GM12878 (cell line): ENCODE data around the gene CACNA2D2. TPM values are rescaled to one million over a fixed set of nuclear protein-coding genes. Genes with fewer than 3 reads are reported as not detected.

Experiments
- ATAC-seq: fragments of 200-7000 bp; cut with Tn5 transposase; 3 replicates; pipeline ENCODE4 v1.9.1; 2020; ENCODE audit warnings: mild to moderate bottlenecking, moderate library complexity
- BruUV-seq: library from RNA; stranded (reverse); fragments of 400-500 nt; replicated peaks from 2 replicates; lab custom pipeline; 2021; lab: Mats Ljungman, UMichigan
- CTCF ChIA-PET: fragments of 300-600 bp; sonication (Branson Sonifier 250); formaldehyde crosslinking; extraction: SDS; loops from one replicate; lab custom pipeline; 2021; ENCODE audit warnings: inconsistent platforms; lab: Yijun Ruan, JAX
- POLR2A ChIA-PET: fragments of 350-600 bp; formaldehyde crosslinking; extraction: SDS; loops from one replicate; lab custom pipeline; 2021; ENCODE audit warnings: inconsistent platforms; lab: Charles Lee
- RAD21 ChIA-PET: fragments of 300-600 bp; sonication (Branson Sonifier 250); formaldehyde crosslinking; loops from one replicate; lab custom pipeline; 2023; ENCODE audit warnings: antibody characterized with exemption; ENCODE audit not compliant: unreplicated experiment; lab: Charles Lee
- SMC1A ChIA-PET: fragments of 300-600 bp; sonication (Branson Sonifier 250); formaldehyde crosslinking; loops from one replicate; lab custom pipeline; 2023; ENCODE audit not compliant: unreplicated experiment, uncharacterized antibody; lab: Charles Lee
- DNase-seq: peaks from one replicate; pipeline ENCODE4 v3.0.0-alpha.2; 2011; ENCODE audit warnings: low read depth, low spot score
- FAIRE-seq: peaks from 3 replicates; lab custom pipeline; 2011; peaks lifted over from hg19 to GRCh38; lab: Jason Lieb, UNC
- H2AFZ ChIP-seq: 2 replicates; pipeline ENCODE4 v1.6.0; 2011; ENCODE audit warnings: low read depth, low read length, control low read depth; ENCODE audit not compliant: control insufficient read depth
- H3K27ac ChIP-seq: 2 replicates; pipeline ENCODE4 v1.5.1; 2011; ENCODE audit warnings: control low read depth; ENCODE audit not compliant: control insufficient read depth, insufficient read depth
- H3K27me3 ChIP-seq, 2 experiments: replicated peaks in 1 of 2; 2 replicates each; pipeline versions ENCODE4 v1.6.0 to v1.6.1; 2011; ENCODE audit warnings: low read length in 1 of 2; ENCODE audit not compliant: control insufficient read depth in 2 of 2, insufficient read depth in 2 of 2
- H3K36me3 ChIP-seq, 2 experiments: 2 replicates each; pipeline ENCODE4 v1.5.1; 2011; ENCODE audit warnings: low read length in 1 of 2; ENCODE audit not compliant: control insufficient read depth in 2 of 2, insufficient read depth in 2 of 2
- H3K4me1 ChIP-seq: 2 replicates; pipeline ENCODE4 v1.6.1; 2011; ENCODE audit warnings: mild to moderate bottlenecking, low read length, moderate library complexity, mixed read lengths; ENCODE audit not compliant: control insufficient read depth, insufficient read depth
- H3K4me2 ChIP-seq: 2 replicates; pipeline ENCODE4 v1.6.0; 2011; ENCODE audit warnings: control low read depth; ENCODE audit not compliant: control insufficient read depth, insufficient read depth
- H3K4me3 ChIP-seq: fragments of 200-600 bp; sonication (generic); 2 replicates; pipeline ENCODE4 v1.5.1; 2016
- H3K79me2 ChIP-seq: 2 replicates; pipeline ENCODE4 v1.6.0; 2011; ENCODE audit warnings: low read length; ENCODE audit not compliant: control insufficient read depth, insufficient read depth
- H3K9ac ChIP-seq: 2 replicates; pipeline ENCODE4 v1.8.0; 2011; ENCODE audit warnings: low read length, control low read depth, mixed read lengths; ENCODE audit not compliant: control insufficient read depth, insufficient read depth
- H3K9me3 ChIP-seq: replicated peaks from 3 replicates; pipeline ENCODE4 v1.5.1; 2011; ENCODE audit warnings: mild to moderate bottlenecking, low read length; ENCODE audit not compliant: control insufficient read depth, insufficient read depth
- H4K20me1 ChIP-seq: 2 replicates; pipeline ENCODE4 v1.6.0; 2011; ENCODE audit not compliant: control insufficient read depth, insufficient read depth
- ATF3 ChIP-seq: IDR thresholded peaks from 2 replicates; pipeline ENCODE4 v1.6.1; 2011; ENCODE audit warnings: low read depth, mild to moderate bottlenecking, low read length, moderate library complexity, borderline replicate concordance; ENCODE audit errors: extremely low read depth
- CBFB ChIP-seq: IDR thresholded peaks from 2 replicates; pipeline ENCODE4 v1.6.1; 2016; ENCODE audit warnings: antibody characterized with exemption, low read depth
- CTCF ChIP-seq, 3 experiments: IDR thresholded peaks in 2 of 3; conservative IDR thresholded peaks in 1 of 3; 2 replicates each; pipeline ENCODE4 v1.5.1; 2011; ENCODE audit warnings: low read depth in 3 of 3, low read length in 3 of 3, mild to moderate bottlenecking in 3 of 3, control low read depth in 2 of 3, moderate library complexity in 2 of 3, inconsistent platforms in 1 of 3, mixed read lengths in 1 of 3; ENCODE audit not compliant: control insufficient read depth in 2 of 3, insufficient read depth in 1 of 3; ENCODE audit errors: extremely low read depth in 1 of 3
- RAD21 ChIP-seq: IDR thresholded peaks from 2 replicates; pipeline ENCODE4 v1.6.1; 2011; ENCODE audit warnings: mild to moderate bottlenecking, low read depth, low read length, moderate library complexity; ENCODE audit not compliant: insufficient read depth
- SMC3 ChIP-seq: IDR thresholded peaks from 2 replicates; pipeline ENCODE4 v1.6.1; 2011; ENCODE audit warnings: low read length, improper control_type of control experiment, borderline replicate concordance
- WGBS: methylation state at CpG from one replicate; pipeline ENCODE4 v1.1.6; 2016; ENCODE audit warnings: low lambda C conversion rate; ENCODE audit not compliant: insufficient replicate concordance, insufficient coverage; ENCODE audit errors: missing lambda C conversion rate; 5-methylcytosine and 5-hydroxymethylcytosine counted together
- in situ Hi-C: fragments of 300-500 bp; cut with MboI; formaldehyde crosslinking; loops from 9 replicates; pipeline ENCODE4 v1.14.3; 2018; ENCODE audit warnings: mixed read lengths
- intact Hi-C: fragments of 100-400 bp; cut with micrococcal nuclease; formaldehyde crosslinking; loops from one replicate; pipeline ENCODE4 v1.14.2; 2022; ENCODE audit not compliant: unreplicated experiment
- polyA plus RNA-seq, 11 experiments: library from polyadenylated mRNA; depleted of rRNA in 4 of 11; unstranded in 6 of 11; stranded (reverse) in 5 of 11; fragments of >200 nt; fragmentation: Nextera tagmentation in 4 of 11; fragmentation: Illumina TruSeq in 1 of 11; extraction: Ambion mirVana in 4 of 11; extraction: Trizol in 1 of 11; gene quantifications; 1 replicate in 1 of 11; 2 replicates in 10 of 11; pipeline versions ENCODE4 v1.2.1 to v1.2.3, GENCODE V29; 2011 to 2016; ENCODE audit warnings: inconsistent platforms in 2 of 11, missing spikeins in 2 of 11, low read depth in 1 of 11
- total RNA-seq, 4 experiments: library from RNA; depleted of rRNA in 3 of 4; stranded (reverse); fragments of >200 nt in 3 of 4; fragmentation: Illumina TruSeq in 1 of 4; extraction: Trizol in 1 of 4; gene quantifications; 2 replicates each; pipeline versions ENCODE4 v1.2.1 to v1.2.3, GENCODE V29; 2013 to 2021

The CACNA2D2 gene
- total and polyA plus RNA-seq, 10 of the 15 experiments (the other 5 are each of a cell fraction or from before 2014, with no cell fraction given), result 0.03 to 0.07 TPM; not detected in 8

GRCh38 chr3:50550079-50550736 is 46.8 kb upstream of the CACNA2D2 start:
- in situ Hi-C loops, result no loop called here
- ChIA-PET SMC1A (no interaction called here), POLR2A (no interaction called here), RAD21 (interaction anchor here (0.8 kb wide), 1 partner anchor 103 kb away, joined by 3 read pairs; no protein-coding TSS in a partner anchor), CTCF (interaction anchor here (0.7 to 2.4 kb wide), 10 partner anchors 8 to 377 kb away, joined by 3 to 11 read pairs (median 4); partner anchors contain the start of genes CYB561D2 and NPRL2)
- no TSS peak for BruUV-seq
- intact Hi-C loops, result loop anchor here (1.0 kb wide), 1 partner anchor 114 kb away; no protein-coding TSS in a partner anchor
- H3K4me2 ChIP-seq, result no peak overlapping the region
- H3K79me2 ChIP-seq, result no peaks in the 10 kb centered on the region
- H2AFZ ChIP-seq, result no peak overlapping the region
- FAIRE-seq, result no peak
- no peaks in the 10 kb centered on the region for H3K4me1 ChIP-seq
- no peaks in the 10 kb centered on the region for H3K36me3 ChIP-seq
- TF ChIP-seq ATF3 (no peak), CTCF (IDR thresholded peaks at IDR 0.05 in 2 of 3, conservative IDR thresholded peaks at IDR 0.05 in 1 of 3; ENCODE audit: control insufficient read depth in 2 of 3, extremely low read depth in 1 of 3, insufficient read depth in 1 of 3, low read depth in 3 of 3, low read length in 3 of 3) (peak; percentile 67 to 79 (median 70)), CBFB (no peak), RAD21 (peak; percentile 66), SMC3 (peak; percentile 49; the same call in 1 of the 2 replicates)
- 37% methylated on average over 13 of the region's 13 CpGs for WGBS
- H4K20me1 ChIP-seq, result no peaks in the 10 kb centered on the region
- no peaks in the 10 kb centered on the region for H3K9me3 ChIP-seq
- H3K9ac ChIP-seq, result no peak overlapping the region
- no peak overlapping the region for H3K27ac ChIP-seq
- no peak for DNase-seq
- ATAC-seq, result peak; percentile 86
- no peak overlapping the region for H3K4me3 ChIP-seq
- H3K27me3 ChIP-seq, result no peaks in the 10 kb centered on the region; a peak in 1 of 4 replicates
